Fibroblast of lung (primary cell): ENCODE measurements around the gene KCTD11.

Experiments
- CTCF ChIP-seq, 2 donors: IDR thresholded peaks in 1 of 2; conservative IDR thresholded peaks in 1 of 2; 1 replicate in 1 of 2; 2 replicates in 1 of 2; pipeline ENCODE4 v1.5.1; 2011 to 2012; ENCODE audit warnings: low read length in 2 of 2, control low read depth in 1 of 2, inconsistent platforms in 1 of 2, low read depth in 1 of 2, mild to moderate bottlenecking in 1 of 2
- EZH2 ChIP-seq: IDR thresholded peaks from 2 replicates; pipeline ENCODE4 v1.5.1; 2012; ENCODE audit warnings: low read length, control low read depth, mild to moderate bottlenecking; ENCODE audit errors: missing control alignments

GRCh38 chr17:7318121-7318860 is 33.7 kb upstream of the KCTD11 start:
- TF ChIP-seq CTCF (conservative IDR thresholded peaks at IDR 0.05 in 1 of 2, IDR thresholded peaks at IDR 0.05 in 1 of 2; ENCODE audit: low read depth in 1 of 2, low read length in 2 of 2) (no peak), EZH2 (no peak)
